Prostate gland (tissue), 2 donors: Measurements from ENCODE around the gene PTPRG. TPM values are rescaled to one million over a fixed set of nuclear protein-coding genes. Genes with fewer than 3 reads are reported as not detected.

Source experiments
- DNase-seq: peaks from one replicate; pipeline ENCODE4 v3.0.0-alpha.2; 2019; ENCODE audit warnings: low spot score
- H3K27ac ChIP-seq, 2 donors: fragments of 200-600 bp; sonication (generic); 2 replicates each; pipeline ENCODE4 v1.5.1; 2017 to 2019
- H3K27me3 ChIP-seq: fragments of 200-600 bp; sonication (generic); replicated peaks from 2 replicates; pipeline ENCODE4 v1.5.1; 2019; ENCODE audit not compliant: insufficient read depth
- H3K36me3 ChIP-seq, 2 donors: fragments of 200-600 bp; sonication (generic); 1 replicate in 1 of 2; 2 replicates in 1 of 2; pipeline versions ENCODE4 v1.5.1 to v1.8.1; 2017 to 2019
- H3K4me1 ChIP-seq: fragments of 200-600 bp; sonication (generic); replicated peaks from 2 replicates; pipeline ENCODE4 v1.5.1; 2019
- H3K4me3 ChIP-seq, 2 donors: fragments of 200-600 bp; sonication (generic); 2 replicates each; pipeline ENCODE4 v1.5.1; 2017 to 2019
- H3K9me3 ChIP-seq: fragments of 200-600 bp; sonication (generic); 2 replicates; pipeline ENCODE4 v1.5.1; 2017
- POLR2A ChIP-seq: fragments of 450-650 bp; IDR thresholded peaks from one replicate; pipeline ENCODE4 v1.6.1; 2016; ENCODE audit warnings: antibody characterized with exemption, mild to moderate bottlenecking
- POLR2AphosphoS5 ChIP-seq: sonication (generic); formaldehyde crosslinking; IDR thresholded peaks from one replicate; pipeline ENCODE4 v1.6.1; 2017; ENCODE audit warnings: antibody characterized with exemption
- WGBS: methylation state at CpG from one replicate; pipeline ENCODE4 v1.1.5; 2018; 5-methylcytosine and 5-hydroxymethylcytosine counted together
- intact Hi-C: fragments of 100-400 bp; cut with DNase I; formaldehyde crosslinking; loops from one replicate; pipeline ENCODE4 v1.14.2; 2022
- total RNA-seq, 2 donors: library from RNA; depleted of rRNA; stranded (reverse); fragments of >200 nt; gene quantifications; one replicate each; pipeline ENCODE4 v1.1.0, GENCODE V29; 2016
- TF ChIP-seq, protein P1 (sequence below), 4 experiments: fragments of 200-600 bp in 2 of 4; fragments of 450-650 bp in 2 of 4; sonication (generic) in 2 of 4; IDR thresholded peaks; 1 replicate in 3 of 4; 2 replicates in 1 of 4; pipeline ENCODE4 v1.5.1; 2016 to 2019; ENCODE audit warnings: antibody characterized with exemption in 4 of 4, mild to moderate bottlenecking in 2 of 4, moderate library complexity in 2 of 4

Gene PTPRG
- total RNA-seq, 2 donors from 2014 or later, result 22.0 to 78.6 TPM

DNA sequence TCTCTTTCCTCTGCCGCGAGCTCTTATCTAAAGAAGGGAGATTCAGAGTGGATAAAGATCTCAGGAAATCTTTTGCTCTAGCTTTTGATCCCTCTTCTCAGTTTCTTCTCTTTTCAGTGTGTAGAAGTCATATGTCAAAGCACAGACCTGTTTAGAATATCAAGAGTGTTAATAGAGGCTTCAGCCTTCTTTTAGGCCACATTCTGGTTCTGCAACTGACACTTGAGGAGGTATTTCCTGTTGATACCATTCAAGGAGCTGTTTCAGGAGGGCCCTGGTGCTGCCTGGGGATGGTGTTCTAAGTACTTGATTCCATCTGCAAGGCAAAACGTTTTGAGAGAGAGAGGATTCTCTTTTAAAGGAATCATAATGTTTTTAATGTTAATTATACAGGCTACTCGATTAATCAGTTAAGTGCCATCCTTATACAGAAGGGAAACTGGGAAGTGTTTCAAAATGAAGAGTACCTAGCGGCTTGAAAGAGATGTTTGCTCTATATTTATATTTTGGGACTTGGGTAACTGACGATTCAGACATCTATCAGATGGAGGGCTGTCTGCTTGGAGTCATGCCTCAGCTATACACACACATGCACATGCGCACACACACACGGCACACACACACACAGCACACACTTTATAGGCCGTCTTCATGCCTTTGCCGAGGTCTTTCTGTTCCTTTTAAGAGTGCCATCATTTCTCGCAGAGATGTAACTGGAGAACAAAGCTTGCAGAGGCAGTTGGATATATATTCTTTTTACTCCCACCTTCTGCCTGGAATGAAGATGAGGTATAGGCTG is 313.9 kb downstream of the PTPRG start:
- no peak for DNase-seq
- H3K4me3 ChIP-seq, result no peak overlapping the region
- no peaks in the 10 kb centered on the region for H3K27me3 ChIP-seq
- intact Hi-C loops, result loop anchor here (10.0 kb wide), 1 partner anchor 220 kb away; no protein-coding TSS in a partner anchor
- no peaks in the 10 kb centered on the region for H3K4me1 ChIP-seq
- H3K36me3 ChIP-seq, result no peaks in the 10 kb centered on the region
- no peak overlapping the region for H3K27ac ChIP-seq
- 71% methylated on average over 11 of the region's 11 CpGs for WGBS
- no peaks in the 10 kb centered on the region for H3K9me3 ChIP-seq
- TF ChIP-seq POLR2A, result no peak
- TF ChIP-seq, protein P1, sequence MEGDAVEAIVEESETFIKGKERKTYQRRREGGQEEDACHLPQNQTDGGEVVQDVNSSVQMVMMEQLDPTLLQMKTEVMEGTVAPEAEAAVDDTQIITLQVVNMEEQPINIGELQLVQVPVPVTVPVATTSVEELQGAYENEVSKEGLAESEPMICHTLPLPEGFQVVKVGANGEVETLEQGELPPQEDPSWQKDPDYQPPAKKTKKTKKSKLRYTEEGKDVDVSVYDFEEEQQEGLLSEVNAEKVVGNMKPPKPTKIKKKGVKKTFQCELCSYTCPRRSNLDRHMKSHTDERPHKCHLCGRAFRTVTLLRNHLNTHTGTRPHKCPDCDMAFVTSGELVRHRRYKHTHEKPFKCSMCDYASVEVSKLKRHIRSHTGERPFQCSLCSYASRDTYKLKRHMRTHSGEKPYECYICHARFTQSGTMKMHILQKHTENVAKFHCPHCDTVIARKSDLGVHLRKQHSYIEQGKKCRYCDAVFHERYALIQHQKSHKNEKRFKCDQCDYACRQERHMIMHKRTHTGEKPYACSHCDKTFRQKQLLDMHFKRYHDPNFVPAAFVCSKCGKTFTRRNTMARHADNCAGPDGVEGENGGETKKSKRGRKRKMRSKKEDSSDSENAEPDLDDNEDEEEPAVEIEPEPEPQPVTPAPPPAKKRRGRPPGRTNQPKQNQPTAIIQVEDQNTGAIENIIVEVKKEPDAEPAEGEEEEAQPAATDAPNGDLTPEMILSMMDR (IDR thresholded peaks at IDR 0.05), result no peak
- no peak for TF ChIP-seq POLR2AphosphoS5

DNA sequence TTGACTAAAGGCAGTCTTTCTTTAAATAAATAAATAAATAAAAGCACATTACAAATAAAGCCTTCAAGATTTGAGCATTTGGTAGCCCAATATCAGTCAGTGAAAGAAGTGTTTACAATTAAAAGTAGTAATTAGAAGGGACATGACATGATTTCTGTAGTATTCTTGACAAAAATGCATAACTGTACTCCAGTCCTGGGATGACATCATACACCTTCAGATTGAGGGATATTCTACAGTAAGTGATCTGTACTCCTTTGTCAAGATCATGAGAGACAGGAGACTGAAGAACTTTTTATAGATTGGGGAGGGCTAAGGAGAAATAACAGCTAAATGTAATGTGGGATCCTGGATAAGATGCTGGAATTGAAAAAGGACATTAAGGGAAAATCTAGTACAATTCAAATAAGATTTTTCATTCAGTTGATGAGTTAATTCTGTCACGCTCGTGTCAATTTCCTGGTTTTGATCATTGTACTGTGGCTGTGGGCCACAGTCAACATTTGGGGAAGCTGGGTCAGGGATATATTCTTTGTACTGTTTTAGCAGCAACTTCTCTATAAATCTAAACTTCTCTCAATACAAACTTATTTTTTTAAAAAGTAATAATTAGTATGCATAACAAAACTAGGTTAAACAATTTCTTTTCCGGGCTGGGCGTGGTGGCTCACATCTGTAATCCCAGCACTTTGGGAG is 314.8 kb downstream of the PTPRG start:
- no peaks in the 10 kb centered on the region for H3K36me3 ChIP-seq
- no peak for TF ChIP-seq POLR2AphosphoS5
- TF ChIP-seq POLR2A, result no peak
- TF ChIP-seq, protein P1 (IDR thresholded peaks at IDR 0.05), result no peak
- intact Hi-C loops, result loop anchor here (10.0 kb wide), 1 partner anchor 219 kb away; no protein-coding TSS in a partner anchor
- no peaks in the 10 kb centered on the region for H3K9me3 ChIP-seq
- DNase-seq, result no peak
- no peaks in the 10 kb centered on the region for H3K4me1 ChIP-seq
- no peak overlapping the region for H3K27ac ChIP-seq
- WGBS, result 93% methylated on average over 4 of the region's 4 CpGs
- no peak overlapping the region for H3K4me3 ChIP-seq
- no peaks in the 10 kb centered on the region for H3K27me3 ChIP-seq

DNA sequence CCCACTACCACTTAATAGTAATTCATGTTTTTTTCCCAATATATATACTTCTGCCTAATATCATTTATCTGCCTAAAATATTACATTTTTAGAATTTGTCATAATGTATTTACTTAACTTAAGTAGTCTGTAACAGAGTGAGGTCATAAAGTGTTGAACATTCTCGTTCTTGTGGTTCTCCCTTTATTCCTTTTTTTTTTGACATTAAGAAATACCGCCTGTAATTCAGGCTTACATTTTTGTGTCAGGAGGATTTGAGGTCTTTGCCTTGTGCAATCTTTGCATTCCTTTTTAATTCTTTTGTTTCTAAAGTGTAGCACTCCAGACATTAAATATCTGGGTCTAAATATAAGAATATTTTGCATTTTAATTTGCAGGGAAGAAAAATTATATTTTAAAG is 315.4 kb downstream of the PTPRG start:
- Histone ChIP-seq H3K27me3 (no peaks in the 10 kb centered on the region), H3K36me3 (no peaks in the 10 kb centered on the region), H3K9me3 (no peaks in the 10 kb centered on the region), H3K4me1 (no peaks in the 10 kb centered on the region), H3K27ac (no peak overlapping the region), H3K4me3 (no peak overlapping the region)
- intact Hi-C loops, result loop anchor here (10.0 kb wide), 1 partner anchor 218 kb away; no protein-coding TSS in a partner anchor
- no peak for DNase-seq
- TF ChIP-seq POLR2AphosphoS5 (no peak), POLR2A (no peak)
- TF ChIP-seq, protein P1 (IDR thresholded peaks at IDR 0.05), result no peak
- 73% methylated on average over 2 of the region's 2 CpGs for WGBS

DNA sequence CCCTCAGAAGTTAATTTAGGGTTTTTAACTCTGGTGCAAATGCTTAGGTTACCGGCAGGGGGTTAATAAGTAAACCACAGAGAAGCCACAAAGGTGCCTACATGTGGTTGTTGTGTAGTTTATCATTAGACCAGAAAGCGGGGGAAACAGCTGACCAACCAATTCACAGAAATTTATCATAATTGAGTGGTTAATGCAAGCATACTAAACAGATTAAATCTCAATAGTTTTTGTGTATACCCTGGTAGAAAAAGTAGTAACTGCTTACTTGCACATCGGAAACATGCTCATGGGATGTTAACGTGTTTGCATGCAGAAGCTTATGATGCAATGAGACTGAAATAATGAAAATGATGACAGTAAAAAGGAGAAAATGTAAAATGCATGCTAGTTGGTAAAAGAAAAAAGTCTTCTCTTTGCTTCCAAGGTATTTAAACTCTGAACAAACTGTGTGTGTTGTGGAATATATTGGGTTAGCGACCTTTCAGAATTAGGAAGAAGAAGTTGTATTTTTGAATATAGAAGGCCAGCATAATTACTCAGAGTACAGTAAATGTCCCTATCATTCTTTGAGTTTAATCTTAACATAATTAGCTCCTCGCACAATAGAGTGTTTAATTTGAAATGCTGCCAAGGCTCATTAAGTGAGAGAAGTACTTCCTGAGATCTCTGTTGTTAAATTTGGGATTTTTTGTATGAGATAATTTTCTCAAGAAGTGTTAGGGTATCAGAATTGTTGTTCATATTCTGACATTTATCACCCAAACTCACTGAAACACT is 316.2 kb downstream of the PTPRG start:
- Histone ChIP-seq H3K9me3 (no peaks in the 10 kb centered on the region), H3K36me3 (no peaks in the 10 kb centered on the region), H3K4me3 (no peak overlapping the region), H3K4me1 (no peaks in the 10 kb centered on the region), H3K27me3 (no peaks in the 10 kb centered on the region), H3K27ac (no peak overlapping the region)
- intact Hi-C loops, result loop anchor here (10.0 kb wide), 1 partner anchor 217 kb away; no protein-coding TSS in a partner anchor
- TF ChIP-seq POLR2AphosphoS5 (no peak), POLR2A (no peak)
- TF ChIP-seq, protein P1 (IDR thresholded peaks at IDR 0.05), result no peak
- whole genome bisulfite sequencing, result 74% methylated on average over 6 of the region's 6 CpGs
- DNase-seq, result no peak
